ENCODE results near the gene SLC2A9. TPM values are rescaled to one million over a fixed set of nuclear protein-coding genes. Genes with fewer than 3 reads are reported as not detected.

SLC2A9 gene
- total RNA-seq, 2 experiments from 2014 or later = 0.39 to 0.76 TPM

GRCh38 chr4:10054571-10055041 lies 33.3 kb upstream of the SLC2A9 start:
- intact Hi-C loops (cut with DNase I, micrococcal nuclease) = no loop called here
- ChIA-PET CTCF (no interaction called here), POLR2A (interaction anchor here (0.6 kb wide), 1 partner anchor 12 kb away, joined by 6 read pairs; no protein-coding TSS in a partner anchor)
- Mint-ChIP-seq H3K27me3 (no peaks in the 10 kb centered on the region), H3K27ac (no peak overlapping the region), H3K4me1 (no peaks in the 10 kb centered on the region), H3K4me3 (no peak overlapping the region), H3K36me3 (ENCODE audit: low read depth) (peaks cover 29% of the 10 kb centered on the region), H3K9me3 (ENCODE audit: low read depth) (no peaks in the 10 kb centered on the region)
- ATAC-seq (no peak), DNase-seq (no peak)

GRCh38 chr4:10053635-10054453 lies 32.5 kb upstream of the SLC2A9 start:
- no peak for ATAC-seq

GRCh38 chr4:10051517-10052135 lies 30.3 kb upstream of the SLC2A9 start:
- intact Hi-C loops (cut with DNase I, micrococcal nuclease) = no loop called here
- H3K36me3 Mint-ChIP-seq (ENCODE audit: low read depth) = peaks cover 8% of the 10 kb centered on the region
- no peaks in the 10 kb centered on the region for H3K27me3 Mint-ChIP-seq
- H3K27ac Mint-ChIP-seq = no peak overlapping the region
- no peaks in the 10 kb centered on the region for H3K4me1 Mint-ChIP-seq
- no peak overlapping the region for H3K4me3 Mint-ChIP-seq
- CTCF ChIA-PET = no interaction called here
- DNase-seq (no peak), ATAC-seq (no peak)
- no peaks in the 10 kb centered on the region for H3K9me3 Mint-ChIP-seq (ENCODE audit: low read depth)
- POLR2A ChIA-PET = no interaction called here

More at GRCh38 chr4:10053635-10054453, 32.5 kb upstream of the SLC2A9 start:
- DNase-seq = no peak
- H3K36me3 Mint-ChIP-seq (ENCODE audit: low read depth) = peaks cover 24% of the 10 kb centered on the region
- H3K4me1 Mint-ChIP-seq = no peaks in the 10 kb centered on the region
- no peak overlapping the region for H3K27ac Mint-ChIP-seq
- no peaks in the 10 kb centered on the region for H3K9me3 Mint-ChIP-seq (ENCODE audit: low read depth)
- ChIA-PET POLR2A (no interaction called here), CTCF (no interaction called here)
- H3K27me3 Mint-ChIP-seq = no peaks in the 10 kb centered on the region
- no peak overlapping the region for H3K4me3 Mint-ChIP-seq
- intact Hi-C loops (cut with DNase I, micrococcal nuclease) = no loop called here

- no peak for ATAC-seq
- DNase-seq = no peak
- Mint-ChIP-seq H3K4me3 (no peak overlapping the region), H3K9me3 (ENCODE audit: low read depth) (no peaks in the 10 kb centered on the region), H3K27ac (no peak overlapping the region), H3K4me1 (no peaks in the 10 kb centered on the region), H3K27me3 (no peaks in the 10 kb centered on the region), H3K36me3 (ENCODE audit: low read depth) (peaks cover 2% of the 10 kb centered on the region)
- CTCF ChIA-PET = no interaction called here
- POLR2A ChIA-PET = interaction anchor here (0.6 kb wide), 1 partner anchor 25 kb away, joined by 6 read pairs; no protein-coding TSS in a partner anchor
- intact Hi-C loops (cut with DNase I, micrococcal nuclease) = no loop called here
These were observed 29.4 kb upstream of the SLC2A9 start for GRCh38 chr4:10050721-10051120.

GRCh38 chr4:10050261-10050661 lies 29.0 kb upstream of the SLC2A9 start:
- Mint-ChIP-seq H3K36me3 (ENCODE audit: low read depth) (no peaks in the 10 kb centered on the region), H3K27me3 (no peaks in the 10 kb centered on the region), H3K4me3 (no peak overlapping the region), H3K4me1 (no peaks in the 10 kb centered on the region), H3K9me3 (ENCODE audit: low read depth) (no peaks in the 10 kb centered on the region), H3K27ac (no peak overlapping the region)
- POLR2A ChIA-PET = no interaction called here
- intact Hi-C loops (cut with DNase I, micrococcal nuclease) = no loop called here
- CTCF ChIA-PET = no interaction called here
- DNase-seq (no peak), ATAC-seq (no peak)

GRCh38 chr4:10048941-10049697 lies 27.8 kb upstream of the SLC2A9 start:
- DNase-seq = no peak
- Mint-ChIP-seq H3K36me3 (ENCODE audit: low read depth) (no peaks in the 10 kb centered on the region), H3K4me1 (no peaks in the 10 kb centered on the region), H3K4me3 (no peak overlapping the region), H3K27me3 (no peaks in the 10 kb centered on the region), H3K9me3 (ENCODE audit: low read depth) (no peaks in the 10 kb centered on the region), H3K27ac (no peak overlapping the region)
- ATAC-seq = no peak
- ChIA-PET CTCF (no interaction called here), POLR2A (no interaction called here)
- intact Hi-C loops (cut with DNase I, micrococcal nuclease) = no loop called here

GRCh38 chr4:10047967-10048366 lies 26.7 kb upstream of the SLC2A9 start:
- no peak overlapping the region for H3K27ac Mint-ChIP-seq
- peaks cover 5% of the 10 kb centered on the region for H3K9me3 Mint-ChIP-seq (ENCODE audit: low read depth)
- DNase-seq (no peak), ATAC-seq (no peak)
- ChIA-PET CTCF (no interaction called here), POLR2A (no interaction called here)
- no peaks in the 10 kb centered on the region for H3K4me1 Mint-ChIP-seq
- intact Hi-C loops (cut with DNase I, micrococcal nuclease) = no loop called here
- H3K4me3 Mint-ChIP-seq = no peak overlapping the region
- H3K36me3 Mint-ChIP-seq (ENCODE audit: low read depth) = peaks cover 3% of the 10 kb centered on the region
- H3K27me3 Mint-ChIP-seq = no peaks in the 10 kb centered on the region

GRCh38 chr4:10046471-10046870 lies 25.2 kb upstream of the SLC2A9 start:
- H3K27ac Mint-ChIP-seq = no peak overlapping the region
- intact Hi-C loops (cut with DNase I, micrococcal nuclease) = no loop called here
- no peak for ATAC-seq
- ChIA-PET CTCF (no interaction called here), POLR2A (no interaction called here)
- H3K4me1 Mint-ChIP-seq = no peaks in the 10 kb centered on the region
- peaks cover 10% of the 10 kb centered on the region for H3K36me3 Mint-ChIP-seq (ENCODE audit: low read depth)
- H3K9me3 Mint-ChIP-seq (ENCODE audit: low read depth) = peaks cover 12% of the 10 kb centered on the region
- no peak overlapping the region for H3K4me3 Mint-ChIP-seq
- DNase-seq = no peak
- no peaks in the 10 kb centered on the region for H3K27me3 Mint-ChIP-seq

- ChIA-PET POLR2A (no interaction called here), CTCF (no interaction called here)
- Mint-ChIP-seq H3K36me3 (ENCODE audit: low read depth) (peaks cover 14% of the 10 kb centered on the region), H3K27ac (no peak overlapping the region), H3K4me1 (no peaks in the 10 kb centered on the region), H3K4me3 (no peak overlapping the region), H3K27me3 (no peaks in the 10 kb centered on the region), H3K9me3 (ENCODE audit: low read depth) (peaks cover 12% of the 10 kb centered on the region)
- intact Hi-C loops (cut with DNase I, micrococcal nuclease) = no loop called here
- no peak for DNase-seq
- no peak for ATAC-seq
These were observed 24.2 kb upstream of the SLC2A9 start for GRCh38 chr4:10045481-10045880.

GRCh38 chr4:10041036-10041435 lies 19.7 kb upstream of the SLC2A9 start:
- DNase-seq (no peak), ATAC-seq (no peak)
- ChIA-PET CTCF (no interaction called here), POLR2A (no interaction called here)
- H3K4me3 Mint-ChIP-seq = no peak overlapping the region
- no peaks in the 10 kb centered on the region for H3K4me1 Mint-ChIP-seq
- H3K27me3 Mint-ChIP-seq = no peaks in the 10 kb centered on the region
- peaks cover 20% of the 10 kb centered on the region for H3K36me3 Mint-ChIP-seq (ENCODE audit: low read depth)
- no peak overlapping the region for H3K27ac Mint-ChIP-seq
- intact Hi-C loops (cut with DNase I, micrococcal nuclease) = no loop called here
- peaks cover 12% of the 10 kb centered on the region for H3K9me3 Mint-ChIP-seq (ENCODE audit: low read depth)

GRCh38 chr4:10040049-10040892 lies 19.0 kb upstream of the SLC2A9 start:
- CTCF ChIA-PET = no interaction called here
- Mint-ChIP-seq H3K27me3 (no peaks in the 10 kb centered on the region), H3K4me3 (no peak overlapping the region), H3K36me3 (ENCODE audit: low read depth) (peaks cover 20% of the 10 kb centered on the region), H3K27ac (no peak overlapping the region), H3K4me1 (no peaks in the 10 kb centered on the region), H3K9me3 (ENCODE audit: low read depth) (peaks cover 12% of the 10 kb centered on the region)
- ATAC-seq = no peak
- no peak for DNase-seq
- POLR2A ChIA-PET = no interaction called here
- intact Hi-C loops (cut with DNase I, micrococcal nuclease) = no loop called here

Data from activated CD4-positive, alpha-beta T cell treated with anti-CD3 and anti-CD28 coated beads for 36 hours (primary cell).